Chondrocyte (in vitro differentiated cells): ENCODE measurements around the gene EPN2. TPM values are rescaled to one million over a fixed set of nuclear protein-coding genes. Genes with fewer than 3 reads are reported as not detected.

Source experiments
- DNase-seq: peaks from one replicate; pipeline ENCODE4 v3.0.0; 2021; ENCODE audit warnings: mixed read lengths, low spot score
- H3K27ac Mint-ChIP-seq: one replicate; pipeline ENCODE4 v1.8.0; 2021; ENCODE audit warnings: mild to moderate bottlenecking, moderate library complexity, mixed read lengths; ENCODE audit not compliant: unreplicated experiment
- H3K27me3 Mint-ChIP-seq: 2 replicates; pipeline ENCODE4 v1.8.0; 2021; ENCODE audit warnings: low read depth, mixed read lengths
- H3K36me3 Mint-ChIP-seq: 2 replicates; pipeline ENCODE4 v1.8.0; 2021; ENCODE audit warnings: low read depth, mixed read lengths
- H3K4me1 Mint-ChIP-seq: 2 replicates; pipeline ENCODE4 v1.8.0; 2021; ENCODE audit warnings: low read depth, mild to moderate bottlenecking, mixed read lengths
- H3K4me3 Mint-ChIP-seq: one replicate; pipeline ENCODE4 v1.8.0; 2021; ENCODE audit warnings: mild to moderate bottlenecking, moderate library complexity, mixed read lengths; ENCODE audit not compliant: unreplicated experiment
- H3K9me3 Mint-ChIP-seq: 2 replicates; pipeline ENCODE4 v1.8.0; 2021; ENCODE audit warnings: low read depth, mixed read lengths
- CTCF ChIP-seq: fragments of 200-600 bp; sonication (generic); IDR thresholded peaks from 2 replicates; pipeline ENCODE4 v1.5.0; 2021; ENCODE audit warnings: antibody characterized with exemption, mild to moderate bottlenecking, moderate library complexity
- total RNA-seq: library from RNA; stranded (reverse); gene quantifications from 3 replicates; pipeline ENCODE4 v1.2.1, GENCODE V29; 2021

The EPN2 gene
- total RNA-seq, 1 donor from 2014 or later: 37.8 TPM

GRCh38 chr17:19301973-19302372 is 64.8 kb downstream of the EPN2 start:
- no peaks in the 10 kb centered on the region for H3K27me3 Mint-ChIP-seq
- DNase-seq: peak; percentile 61
- H3K27ac Mint-ChIP-seq: no peak overlapping the region
- no peaks in the 10 kb centered on the region for H3K36me3 Mint-ChIP-seq
- H3K4me3 Mint-ChIP-seq: no peak overlapping the region
- no peak for TF ChIP-seq CTCF
- H3K9me3 Mint-ChIP-seq: no peaks in the 10 kb centered on the region
- H3K4me1 Mint-ChIP-seq: peaks cover 8% of the 10 kb centered on the region

DNA sequence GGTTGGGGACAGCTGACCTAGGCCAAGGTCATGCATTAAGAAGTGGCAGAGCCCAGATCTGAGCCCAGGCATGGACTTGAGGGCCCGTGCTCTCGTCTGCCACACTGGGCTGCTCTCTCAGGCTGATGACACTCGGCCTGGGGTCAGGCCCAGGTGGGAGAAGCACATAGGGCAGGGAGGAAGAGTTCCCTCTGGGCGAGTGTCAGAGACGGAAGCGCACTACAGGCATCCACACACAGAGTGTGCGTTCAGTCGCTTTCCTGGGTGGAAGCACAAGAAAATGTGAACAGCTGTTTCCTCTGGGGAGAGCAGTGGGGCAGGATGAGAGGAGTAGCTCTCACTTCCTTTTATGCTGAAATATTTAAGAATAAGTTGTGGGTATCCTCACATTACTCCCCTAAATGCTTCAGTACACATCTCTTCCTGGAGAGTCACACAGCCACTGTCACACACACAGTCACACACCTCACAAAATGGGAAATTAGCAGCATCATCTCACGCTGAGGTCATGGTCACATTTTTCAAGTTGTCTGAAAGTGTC is 65.7 kb downstream of the EPN2 start:
- DNase-seq: no peak
- no peaks in the 10 kb centered on the region for H3K27me3 Mint-ChIP-seq
- no peaks in the 10 kb centered on the region for H3K9me3 Mint-ChIP-seq
- H3K36me3 Mint-ChIP-seq: no peaks in the 10 kb centered on the region
- H3K4me1 Mint-ChIP-seq: peaks cover 6% of the 10 kb centered on the region
- no peak overlapping the region for H3K27ac Mint-ChIP-seq
- no peak overlapping the region for H3K4me3 Mint-ChIP-seq
- TF ChIP-seq CTCF: no peak

DNA sequence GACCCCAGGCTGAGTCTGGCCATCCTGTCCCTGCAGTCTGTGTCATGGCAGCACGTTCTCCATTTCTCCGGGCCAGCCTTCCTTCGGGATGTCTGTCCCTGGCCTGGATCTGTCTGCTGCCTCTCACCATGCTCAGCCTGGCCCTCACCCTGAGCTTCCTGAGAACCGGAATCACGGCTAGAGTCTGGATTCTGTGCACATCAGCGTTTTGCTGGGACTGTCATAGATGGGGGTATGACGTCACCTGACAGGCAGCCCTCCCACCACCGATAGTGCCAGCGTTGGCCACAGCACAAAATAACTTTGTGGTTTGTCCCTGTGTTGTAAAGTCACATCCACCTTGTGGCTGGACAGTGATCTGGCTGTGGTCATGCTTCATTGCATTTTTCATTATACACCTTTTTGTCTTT is 66.2 kb downstream of the EPN2 start:
- no peak for TF ChIP-seq CTCF
- no peak overlapping the region for H3K27ac Mint-ChIP-seq
- H3K4me3 Mint-ChIP-seq: no peak overlapping the region
- no peaks in the 10 kb centered on the region for H3K27me3 Mint-ChIP-seq
- DNase-seq: no peak
- no peaks in the 10 kb centered on the region for H3K36me3 Mint-ChIP-seq
- H3K4me1 Mint-ChIP-seq: peaks cover 6% of the 10 kb centered on the region
- H3K9me3 Mint-ChIP-seq: no peaks in the 10 kb centered on the region

- H3K27me3 Mint-ChIP-seq: no peaks in the 10 kb centered on the region
- DNase-seq: no peak
- no peaks in the 10 kb centered on the region for H3K36me3 Mint-ChIP-seq
- no peak overlapping the region for H3K4me3 Mint-ChIP-seq
- no peaks in the 10 kb centered on the region for H3K9me3 Mint-ChIP-seq
- H3K27ac Mint-ChIP-seq: no peak overlapping the region
- peaks cover 2% of the 10 kb centered on the region for H3K4me1 Mint-ChIP-seq
- no peak for TF ChIP-seq CTCF
These were observed 67.0 kb downstream of the EPN2 start for GRCh38 chr17:19304209-19304608.

GRCh38 chr17:19304751-19305150 is 67.6 kb downstream of the EPN2 start:
- no peaks in the 10 kb centered on the region for H3K9me3 Mint-ChIP-seq
- no peaks in the 10 kb centered on the region for H3K27me3 Mint-ChIP-seq
- no peak for TF ChIP-seq CTCF
- H3K36me3 Mint-ChIP-seq: peaks cover 1% of the 10 kb centered on the region
- H3K27ac Mint-ChIP-seq: no peak overlapping the region
- peaks cover 2% of the 10 kb centered on the region for H3K4me1 Mint-ChIP-seq
- DNase-seq: no peak
- H3K4me3 Mint-ChIP-seq: no peak overlapping the region
